ENCODE data around the gene PCDHGC3.
A peak's percentile ranks its signal among the peaks of the same experiment; 100 is the strongest.

Gene PCDHGC3

GRCh38 chr5:141510160-141510559, 34.4 kb downstream of the PCDHGC3 start:
- Histone ChIP-seq H3K4me3 (replicated peaks; ENCODE audit: insufficient read depth, low read length) (no peak overlapping the region), H3K27me3 (ENCODE audit: insufficient read depth, poor library complexity, severe bottlenecking) (no peaks in the 10 kb centered on the region), H3K27ac (replicated peaks) (no peak overlapping the region)
- TF ChIP-seq SPI1 (IDR thresholded peaks at IDR 0.05; ENCODE audit: borderline replicate concordance, low read depth) (no peak), POLR2AphosphoS5 (IDR thresholded peaks at IDR 0.05; ENCODE audit: low read depth) (no peak), GABPA (IDR thresholded peaks at IDR 0.05; ENCODE audit: low read depth) (no peak)
- TF ChIP-seq, protein P1, sequence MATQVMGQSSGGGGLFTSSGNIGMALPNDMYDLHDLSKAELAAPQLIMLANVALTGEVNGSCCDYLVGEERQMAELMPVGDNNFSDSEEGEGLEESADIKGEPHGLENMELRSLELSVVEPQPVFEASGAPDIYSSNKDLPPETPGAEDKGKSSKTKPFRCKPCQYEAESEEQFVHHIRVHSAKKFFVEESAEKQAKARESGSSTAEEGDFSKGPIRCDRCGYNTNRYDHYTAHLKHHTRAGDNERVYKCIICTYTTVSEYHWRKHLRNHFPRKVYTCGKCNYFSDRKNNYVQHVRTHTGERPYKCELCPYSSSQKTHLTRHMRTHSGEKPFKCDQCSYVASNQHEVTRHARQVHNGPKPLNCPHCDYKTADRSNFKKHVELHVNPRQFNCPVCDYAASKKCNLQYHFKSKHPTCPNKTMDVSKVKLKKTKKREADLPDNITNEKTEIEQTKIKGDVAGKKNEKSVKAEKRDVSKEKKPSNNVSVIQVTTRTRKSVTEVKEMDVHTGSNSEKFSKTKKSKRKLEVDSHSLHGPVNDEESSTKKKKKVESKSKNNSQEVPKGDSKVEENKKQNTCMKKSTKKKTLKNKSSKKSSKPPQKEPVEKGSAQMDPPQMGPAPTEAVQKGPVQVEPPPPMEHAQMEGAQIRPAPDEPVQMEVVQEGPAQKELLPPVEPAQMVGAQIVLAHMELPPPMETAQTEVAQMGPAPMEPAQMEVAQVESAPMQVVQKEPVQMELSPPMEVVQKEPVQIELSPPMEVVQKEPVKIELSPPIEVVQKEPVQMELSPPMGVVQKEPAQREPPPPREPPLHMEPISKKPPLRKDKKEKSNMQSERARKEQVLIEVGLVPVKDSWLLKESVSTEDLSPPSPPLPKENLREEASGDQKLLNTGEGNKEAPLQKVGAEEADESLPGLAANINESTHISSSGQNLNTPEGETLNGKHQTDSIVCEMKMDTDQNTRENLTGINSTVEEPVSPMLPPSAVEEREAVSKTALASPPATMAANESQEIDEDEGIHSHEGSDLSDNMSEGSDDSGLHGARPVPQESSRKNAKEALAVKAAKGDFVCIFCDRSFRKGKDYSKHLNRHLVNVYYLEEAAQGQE (IDR thresholded peaks at IDR 0.05; ENCODE audit: insufficient replicate concordance, low read depth): no peak
- TF ChIP-seq, protein P2, sequence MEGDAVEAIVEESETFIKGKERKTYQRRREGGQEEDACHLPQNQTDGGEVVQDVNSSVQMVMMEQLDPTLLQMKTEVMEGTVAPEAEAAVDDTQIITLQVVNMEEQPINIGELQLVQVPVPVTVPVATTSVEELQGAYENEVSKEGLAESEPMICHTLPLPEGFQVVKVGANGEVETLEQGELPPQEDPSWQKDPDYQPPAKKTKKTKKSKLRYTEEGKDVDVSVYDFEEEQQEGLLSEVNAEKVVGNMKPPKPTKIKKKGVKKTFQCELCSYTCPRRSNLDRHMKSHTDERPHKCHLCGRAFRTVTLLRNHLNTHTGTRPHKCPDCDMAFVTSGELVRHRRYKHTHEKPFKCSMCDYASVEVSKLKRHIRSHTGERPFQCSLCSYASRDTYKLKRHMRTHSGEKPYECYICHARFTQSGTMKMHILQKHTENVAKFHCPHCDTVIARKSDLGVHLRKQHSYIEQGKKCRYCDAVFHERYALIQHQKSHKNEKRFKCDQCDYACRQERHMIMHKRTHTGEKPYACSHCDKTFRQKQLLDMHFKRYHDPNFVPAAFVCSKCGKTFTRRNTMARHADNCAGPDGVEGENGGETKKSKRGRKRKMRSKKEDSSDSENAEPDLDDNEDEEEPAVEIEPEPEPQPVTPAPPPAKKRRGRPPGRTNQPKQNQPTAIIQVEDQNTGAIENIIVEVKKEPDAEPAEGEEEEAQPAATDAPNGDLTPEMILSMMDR (IDR thresholded peaks at IDR 0.05; ENCODE audit: insufficient read depth, low read length): no peak
- no peak for DNase-seq (ENCODE audit: low read depth in 1 of 2, low spot score in 1 of 2)

- DNase-seq (ENCODE audit: low read depth in 1 of 2, low spot score in 1 of 2): no peak
- H3K27me3 ChIP-seq (ENCODE audit: insufficient read depth, poor library complexity, severe bottlenecking): no peaks in the 10 kb centered on the region
- peak; percentile 41; the same call in 1 of the 2 replicates for TF ChIP-seq SPI1 (IDR thresholded peaks at IDR 0.05; ENCODE audit: borderline replicate concordance, low read depth)
- TF ChIP-seq, protein P1 (IDR thresholded peaks at IDR 0.05; ENCODE audit: insufficient replicate concordance, low read depth): no peak
- TF ChIP-seq, protein P2 (IDR thresholded peaks at IDR 0.05; ENCODE audit: insufficient read depth, low read length): no peak
- TF ChIP-seq GABPA (IDR thresholded peaks at IDR 0.05; ENCODE audit: low read depth): no peak
- no peak for TF ChIP-seq POLR2AphosphoS5 (IDR thresholded peaks at IDR 0.05; ENCODE audit: low read depth)
- H3K4me3 ChIP-seq (replicated peaks; ENCODE audit: insufficient read depth, low read length): no peak overlapping the region
- no peak overlapping the region for H3K27ac ChIP-seq (replicated peaks)
These were observed 35.3 kb downstream of the PCDHGC3 start for GRCh38 chr5:141510850-141511601.

DNA sequence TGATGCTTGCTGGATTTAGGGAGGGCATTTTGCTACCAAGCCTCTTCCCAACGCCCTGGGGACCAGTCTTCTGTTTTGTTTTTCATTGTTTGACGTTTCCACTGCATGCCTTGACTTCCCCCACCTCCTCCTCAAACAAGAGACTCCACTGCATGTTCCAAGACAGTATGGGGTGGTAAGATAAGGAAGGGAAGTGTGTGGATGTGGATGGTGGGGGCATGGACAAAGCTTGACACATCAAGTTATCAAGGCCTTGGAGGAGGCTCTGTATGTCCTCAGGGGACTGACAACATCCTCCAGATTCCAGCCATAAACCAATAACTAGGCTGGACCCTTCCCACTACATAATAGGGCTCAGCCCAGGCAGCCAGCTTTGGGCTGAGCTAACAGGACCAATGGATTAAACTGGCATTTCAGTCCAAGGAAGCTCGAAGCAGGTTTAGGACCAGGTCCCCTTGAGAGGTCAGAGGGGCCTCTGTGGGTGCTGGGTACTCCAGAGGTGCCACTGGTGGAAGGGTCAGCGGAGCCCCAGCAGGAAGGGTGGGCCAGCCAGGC, 36.1 kb downstream of the PCDHGC3 start:
- DNase-seq (ENCODE audit: low read depth in 1 of 2, low spot score in 1 of 2): no peak
- no peak overlapping the region for H3K27ac ChIP-seq (replicated peaks)
- no peak overlapping the region for H3K4me3 ChIP-seq (replicated peaks; ENCODE audit: insufficient read depth, low read length)
- no peaks in the 10 kb centered on the region for H3K27me3 ChIP-seq (ENCODE audit: insufficient read depth, poor library complexity, severe bottlenecking)
- TF ChIP-seq, protein P2 (IDR thresholded peaks at IDR 0.05; ENCODE audit: insufficient read depth, low read length): no peak
- no peak for TF ChIP-seq POLR2AphosphoS5 (IDR thresholded peaks at IDR 0.05; ENCODE audit: low read depth)
- TF ChIP-seq SPI1 (IDR thresholded peaks at IDR 0.05; ENCODE audit: borderline replicate concordance, low read depth): no peak
- TF ChIP-seq GABPA (IDR thresholded peaks at IDR 0.05; ENCODE audit: low read depth): no peak
- TF ChIP-seq, protein P1 (IDR thresholded peaks at IDR 0.05; ENCODE audit: insufficient replicate concordance, low read depth): no peak

All from HL-60 (cell line).